Activated T-cell treated with anti-CD3 and anti-CD28 coated beads, Interleukin-2, amount 50 U/mL, for 4 hours (primary cell): Measurements from ENCODE around the gene NECAB2. TPM values are rescaled to one million over a fixed set of nuclear protein-coding genes. Genes with fewer than 3 reads are reported as not detected.
"Not testable (repeated sequence)": the region's sequence is repeated elsewhere in the genome, so short reads cannot be mapped to it uniquely, and the experiment has no call there.

Source experiments
- ATAC-seq, 2 donors: fragments of 200-7000 bp; cut with Tn5 transposase; one replicate each; pipeline ENCODE4 v1.10.0; 2021
- DNase-seq: peaks from one replicate; pipeline ENCODE4 v3.0.0-alpha.2; 2020
- H3K27me3 Mint-ChIP-seq: one replicate; pipeline ENCODE4 v1.8.0; 2021; ENCODE audit warnings: low read depth, mixed read lengths
- H3K36me3 Mint-ChIP-seq: one replicate; pipeline ENCODE4 v1.8.0; 2022; ENCODE audit warnings: mixed read lengths; ENCODE audit not compliant: insufficient read depth
- H3K4me1 Mint-ChIP-seq: one replicate; pipeline ENCODE4 v1.8.0; 2021; ENCODE audit warnings: low read depth, mixed read lengths
- H3K4me3 Mint-ChIP-seq: one replicate; pipeline ENCODE4 v1.8.0; 2021; ENCODE audit warnings: mild to moderate bottlenecking, moderate library complexity, mixed read lengths
- H3K9me3 Mint-ChIP-seq: one replicate; pipeline ENCODE4 v1.8.0; 2021; ENCODE audit warnings: mixed read lengths
- total RNA-seq, 3 donors: library from RNA; stranded (reverse); gene quantifications; one replicate each; pipeline ENCODE4 v1.2.1, GENCODE V29; 2021

Gene NECAB2
- total RNA-seq, 3 donors from 2014 or later: not detected

GRCh38 chr16:83932955-83933673, 34.9 kb upstream of the NECAB2 start:
- H3K9me3 Mint-ChIP-seq: no peaks in the 10 kb centered on the region
- no peaks in the 10 kb centered on the region for H3K4me1 Mint-ChIP-seq
- ATAC-seq (no peak), DNase-seq (no peak)
- no peak overlapping the region for H3K4me3 Mint-ChIP-seq
- no peaks in the 10 kb centered on the region for H3K27me3 Mint-ChIP-seq
- no peaks in the 10 kb centered on the region for H3K36me3 Mint-ChIP-seq

GRCh38 chr16:83933885-83934683, 34.0 kb upstream of the NECAB2 start:
- Mint-ChIP-seq H3K36me3 (no peaks in the 10 kb centered on the region), H3K4me3 (no peak overlapping the region), H3K27me3 (no peaks in the 10 kb centered on the region), H3K4me1 (no peaks in the 10 kb centered on the region), H3K9me3 (no peaks in the 10 kb centered on the region)
- DNase-seq (no peak), ATAC-seq (no peak)

- Mint-ChIP-seq H3K4me3 (no peak overlapping the region), H3K9me3 (no peaks in the 10 kb centered on the region), H3K36me3 (no peaks in the 10 kb centered on the region), H3K27me3 (no peaks in the 10 kb centered on the region), H3K4me1 (peaks cover 3% of the 10 kb centered on the region)
- ATAC-seq: no peak
- no peak for DNase-seq
Measured at GRCh38 chr16:83934684-83934977, 33.4 kb upstream of the NECAB2 start.

GRCh38 chr16:83935005-83935857, 32.8 kb upstream of the NECAB2 start:
- Mint-ChIP-seq H3K4me1 (peaks cover 3% of the 10 kb centered on the region), H3K27me3 (no peaks in the 10 kb centered on the region), H3K9me3 (no peaks in the 10 kb centered on the region), H3K4me3 (no peak overlapping the region), H3K36me3 (no peaks in the 10 kb centered on the region)
- ATAC-seq (no peak), DNase-seq (no peak)

- peaks cover 3% of the 10 kb centered on the region for H3K4me1 Mint-ChIP-seq
Measured at GRCh38 chr16:83935858-83936255, 32.2 kb upstream of the NECAB2 start.

GRCh38 chr16:83936581-83937165, 31.4 kb upstream of the NECAB2 start:
- peaks cover 3% of the 10 kb centered on the region for H3K4me1 Mint-ChIP-seq
- ATAC-seq (no peak), DNase-seq (no peak)
- no peaks in the 10 kb centered on the region for H3K9me3 Mint-ChIP-seq
- no peak overlapping the region for H3K4me3 Mint-ChIP-seq
- no peaks in the 10 kb centered on the region for H3K27me3 Mint-ChIP-seq
- H3K36me3 Mint-ChIP-seq: no peaks in the 10 kb centered on the region

More at GRCh38 chr16:83935858-83936255, 32.2 kb upstream of the NECAB2 start:
- Mint-ChIP-seq H3K4me3 (no peak overlapping the region), H3K9me3 (no peaks in the 10 kb centered on the region), H3K36me3 (no peaks in the 10 kb centered on the region), H3K27me3 (no peaks in the 10 kb centered on the region)
- DNase-seq (no peak), ATAC-seq (no peak)

GRCh38 chr16:83937267-83937666, 30.8 kb upstream of the NECAB2 start:
- ATAC-seq (no peak), DNase-seq (no peak)
- H3K9me3 Mint-ChIP-seq: no peaks in the 10 kb centered on the region
- H3K36me3 Mint-ChIP-seq: no peaks in the 10 kb centered on the region
- no peak overlapping the region for H3K4me3 Mint-ChIP-seq
- no peaks in the 10 kb centered on the region for H3K27me3 Mint-ChIP-seq
- H3K4me1 Mint-ChIP-seq: peaks cover 3% of the 10 kb centered on the region

- Mint-ChIP-seq H3K27me3 (no peaks in the 10 kb centered on the region), H3K4me1 (peaks cover 3% of the 10 kb centered on the region), H3K9me3 (no peaks in the 10 kb centered on the region), H3K36me3 (no peaks in the 10 kb centered on the region), H3K4me3 (no peak overlapping the region)
- ATAC-seq (no peak), DNase-seq (no peak)
Measured at GRCh38 chr16:83937922-83938885, 29.8 kb upstream of the NECAB2 start.

- H3K36me3 Mint-ChIP-seq: no peaks in the 10 kb centered on the region
- H3K9me3 Mint-ChIP-seq: no peaks in the 10 kb centered on the region
- no peak overlapping the region for H3K4me3 Mint-ChIP-seq
- H3K27me3 Mint-ChIP-seq: no peaks in the 10 kb centered on the region
- peaks cover 3% of the 10 kb centered on the region for H3K4me1 Mint-ChIP-seq
- DNase-seq: no peak
- no peak for ATAC-seq
Measured at GRCh38 chr16:83939266-83939855, 28.7 kb upstream of the NECAB2 start.

- no peaks in the 10 kb centered on the region for H3K27me3 Mint-ChIP-seq
Measured at GRCh38 chr16:83940119-83940518, 27.9 kb upstream of the NECAB2 start.

GRCh38 chr16:83940630-83941378, 27.2 kb upstream of the NECAB2 start:
- no peaks in the 10 kb centered on the region for H3K36me3 Mint-ChIP-seq
- H3K9me3 Mint-ChIP-seq: no peaks in the 10 kb centered on the region
- no peaks in the 10 kb centered on the region for H3K27me3 Mint-ChIP-seq
- peaks cover 3% of the 10 kb centered on the region for H3K4me1 Mint-ChIP-seq
- ATAC-seq (no peak), DNase-seq (no peak)
- H3K4me3 Mint-ChIP-seq: no peak overlapping the region

More at GRCh38 chr16:83940119-83940518, 27.9 kb upstream of the NECAB2 start:
- H3K4me3 Mint-ChIP-seq: no peak overlapping the region
- DNase-seq (no peak), ATAC-seq (no peak)
- no peaks in the 10 kb centered on the region for H3K9me3 Mint-ChIP-seq
- no peaks in the 10 kb centered on the region for H3K36me3 Mint-ChIP-seq
- H3K4me1 Mint-ChIP-seq: peaks cover 3% of the 10 kb centered on the region

- not testable (repeated sequence) for H3K4me1 Mint-ChIP-seq, H3K4me3 Mint-ChIP-seq, ATAC-seq, H3K9me3 Mint-ChIP-seq, DNase-seq, H3K36me3 Mint-ChIP-seq, H3K27me3 Mint-ChIP-seq
Measured at GRCh38 chr16:83941546-83941945, 26.5 kb upstream of the NECAB2 start.
